Measurements from ENCODE around the gene F7.

Gene F7

DNA sequence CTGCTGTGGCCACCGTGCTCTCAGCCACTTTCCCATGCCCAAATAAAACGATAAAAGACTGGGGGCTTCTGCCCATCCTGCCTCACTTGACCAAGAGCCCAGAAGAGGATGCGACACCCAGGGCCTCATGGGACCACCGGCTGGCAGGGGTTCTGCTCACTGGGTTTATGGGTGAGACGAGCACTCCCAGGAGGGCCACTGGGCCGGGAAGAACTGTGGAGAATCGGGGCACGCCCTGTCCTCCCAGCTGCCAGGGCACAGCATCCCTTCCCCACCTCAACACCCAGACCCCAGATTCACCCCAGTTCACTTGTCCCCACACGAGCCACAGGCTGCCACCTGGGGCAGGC lies 12.3 kb downstream of the F7 start:
- DNase-seq (ENCODE audit: low read depth, low spot score), result no peak

- no peak for DNase-seq (ENCODE audit: low read depth, low spot score)
Measured at GRCh38 chr13:113118261-113119021, 12.8 kb downstream of the F7 start.

GRCh38 chr13:113119166-113119821 lies 13.7 kb downstream of the F7 start:
- DNase-seq (ENCODE audit: low read depth, low spot score), result no peak

GRCh38 chr13:113119822-113120189 lies 14.2 kb downstream of the F7 start:
- DNase-seq (ENCODE audit: low read depth, low spot score), result no peak

- DNase-seq (ENCODE audit: low read depth, low spot score), result no peak
Measured at GRCh38 chr13:113120300-113121182, 14.9 kb downstream of the F7 start.

- DNase-seq (ENCODE audit: low read depth, low spot score), result no peak
Measured at GRCh38 chr13:113121183-113121927, 15.8 kb downstream of the F7 start.

- DNase-seq (ENCODE audit: low read depth, low spot score), result no peak
Measured at GRCh38 chr13:113121928-113122471, 16.4 kb downstream of the F7 start.

DNA sequence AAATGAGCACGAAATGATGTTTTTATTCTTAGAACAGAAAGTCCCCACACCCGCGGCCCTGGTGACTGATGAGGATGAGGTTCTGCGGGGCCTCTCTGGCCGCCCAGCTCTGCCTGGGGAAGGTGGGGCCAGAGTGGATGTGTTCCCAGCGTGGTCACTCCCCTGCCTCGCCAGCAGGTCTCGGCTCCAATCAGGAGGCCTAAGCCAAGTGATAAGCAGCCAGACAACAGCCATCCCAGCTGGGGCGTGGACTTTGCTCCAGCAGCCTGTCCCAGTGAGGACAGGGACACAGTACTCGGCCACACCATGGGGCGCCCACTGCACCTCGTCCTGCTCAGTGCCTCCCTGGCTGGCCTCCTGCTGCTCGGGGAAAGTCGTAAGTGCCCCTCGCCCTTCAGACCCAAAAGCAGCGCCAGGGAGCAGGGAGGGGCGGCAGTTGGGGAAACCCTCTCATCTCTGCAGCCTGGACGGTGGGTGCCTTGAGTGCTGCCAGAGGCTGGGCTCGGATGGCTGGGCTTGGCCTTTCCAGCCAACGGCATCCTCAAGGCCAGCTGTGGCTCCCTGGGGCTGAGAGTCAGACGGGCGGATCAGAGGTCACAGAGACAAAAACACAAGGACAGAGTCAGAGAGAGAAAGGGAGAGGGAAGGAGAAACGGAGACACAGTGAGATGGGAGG lies 17.1 kb downstream of the F7 start, which contains the start of gene F10:
Gene F10 (plus strand): TSS at position 250 of the 676 bp plus-strand sequence. CDS start 57 bp downstream, at position 307.
- DNase-seq (ENCODE audit: low read depth, low spot score), result no peak

DNA sequence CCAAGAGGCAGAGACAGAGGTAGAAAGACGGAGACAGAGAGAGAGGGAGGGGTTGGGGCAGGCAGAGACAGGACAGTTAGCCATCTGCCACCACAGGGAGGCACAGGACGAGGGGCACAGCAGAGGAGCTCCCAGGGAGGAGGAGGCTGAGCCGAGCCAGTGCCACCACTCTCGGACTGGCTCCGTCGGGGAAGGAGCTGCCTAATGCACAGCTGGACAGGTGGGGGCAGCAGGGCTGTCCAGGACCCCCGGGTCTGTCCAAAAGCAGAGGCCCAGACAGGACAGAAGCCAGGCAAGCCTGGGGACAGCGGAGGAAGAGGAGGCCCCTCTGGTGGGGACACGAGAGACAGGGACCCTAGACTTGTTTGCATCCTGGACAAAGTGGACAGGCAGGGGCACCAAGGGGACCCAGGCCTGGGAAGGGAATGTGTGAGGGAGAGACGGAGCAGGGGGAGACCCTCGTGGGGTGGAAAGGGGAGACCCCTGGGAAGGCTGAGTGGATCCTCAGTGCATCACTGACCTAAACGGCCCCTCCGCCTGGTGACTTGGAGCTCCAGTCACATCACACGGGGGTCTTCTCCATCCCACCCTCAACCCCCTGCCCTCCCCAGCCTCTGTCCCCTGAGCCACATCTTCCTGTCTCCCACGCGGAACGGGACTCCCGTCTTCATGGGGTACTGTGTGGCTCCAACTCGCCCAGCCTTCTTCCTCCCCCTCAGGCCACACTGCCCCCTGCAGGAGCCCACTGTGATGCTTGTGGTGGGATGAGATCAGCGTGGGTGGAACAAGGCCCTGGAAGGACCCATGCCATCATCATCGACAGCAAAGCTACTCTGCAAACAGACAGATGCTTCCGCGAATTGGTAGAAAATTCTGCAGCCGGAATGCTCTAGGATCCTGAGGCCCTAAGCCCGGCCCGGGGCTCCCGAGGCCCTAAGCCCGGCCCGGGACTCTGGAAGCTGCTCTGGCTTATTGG lies 17.9 kb downstream of the F7 start:
- DNase-seq (ENCODE audit: low read depth, low spot score), result no peak

DNA sequence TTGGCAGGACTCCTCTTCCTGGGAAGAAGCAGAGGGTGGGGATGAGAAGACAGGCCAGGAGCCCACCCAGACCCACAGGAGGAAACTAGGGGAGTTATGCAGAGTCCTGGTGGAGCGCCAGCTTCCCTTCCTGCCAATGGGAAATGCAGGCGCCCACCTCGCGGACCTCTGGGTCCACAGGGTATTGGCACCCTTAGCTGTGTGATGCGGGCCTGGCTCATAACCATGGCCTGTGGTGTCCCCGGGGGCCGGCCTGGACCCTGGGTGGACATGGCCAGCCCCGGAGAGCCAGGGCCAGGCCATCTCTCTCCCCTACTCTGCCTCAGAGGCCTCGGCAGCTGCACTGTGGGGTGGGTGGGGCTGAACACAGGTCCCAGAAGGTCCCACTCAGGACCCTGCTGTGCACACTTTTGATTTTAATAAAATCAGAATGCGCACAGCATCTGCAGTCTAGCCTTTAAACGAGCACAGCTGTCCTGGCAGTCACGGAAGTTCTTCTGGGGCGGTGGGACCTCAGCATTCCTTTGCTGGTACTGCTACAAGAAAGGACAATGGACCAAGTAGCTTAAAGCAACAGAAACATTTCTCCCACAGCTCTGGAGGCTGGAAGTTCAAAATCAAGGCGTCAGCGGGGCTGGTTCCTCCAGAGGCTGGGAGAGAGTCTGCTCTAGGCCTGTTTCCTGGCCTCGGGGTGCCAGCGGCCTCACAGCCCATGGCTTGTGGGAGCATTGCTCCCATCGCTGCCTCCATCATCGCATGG lies 18.8 kb downstream of the F7 start:
- DNase-seq (ENCODE audit: low read depth, low spot score), result no peak

- no peak for DNase-seq (ENCODE audit: low read depth, low spot score)
Measured at GRCh38 chr13:113125506-113126264, 20.1 kb downstream of the F7 start.

DNA sequence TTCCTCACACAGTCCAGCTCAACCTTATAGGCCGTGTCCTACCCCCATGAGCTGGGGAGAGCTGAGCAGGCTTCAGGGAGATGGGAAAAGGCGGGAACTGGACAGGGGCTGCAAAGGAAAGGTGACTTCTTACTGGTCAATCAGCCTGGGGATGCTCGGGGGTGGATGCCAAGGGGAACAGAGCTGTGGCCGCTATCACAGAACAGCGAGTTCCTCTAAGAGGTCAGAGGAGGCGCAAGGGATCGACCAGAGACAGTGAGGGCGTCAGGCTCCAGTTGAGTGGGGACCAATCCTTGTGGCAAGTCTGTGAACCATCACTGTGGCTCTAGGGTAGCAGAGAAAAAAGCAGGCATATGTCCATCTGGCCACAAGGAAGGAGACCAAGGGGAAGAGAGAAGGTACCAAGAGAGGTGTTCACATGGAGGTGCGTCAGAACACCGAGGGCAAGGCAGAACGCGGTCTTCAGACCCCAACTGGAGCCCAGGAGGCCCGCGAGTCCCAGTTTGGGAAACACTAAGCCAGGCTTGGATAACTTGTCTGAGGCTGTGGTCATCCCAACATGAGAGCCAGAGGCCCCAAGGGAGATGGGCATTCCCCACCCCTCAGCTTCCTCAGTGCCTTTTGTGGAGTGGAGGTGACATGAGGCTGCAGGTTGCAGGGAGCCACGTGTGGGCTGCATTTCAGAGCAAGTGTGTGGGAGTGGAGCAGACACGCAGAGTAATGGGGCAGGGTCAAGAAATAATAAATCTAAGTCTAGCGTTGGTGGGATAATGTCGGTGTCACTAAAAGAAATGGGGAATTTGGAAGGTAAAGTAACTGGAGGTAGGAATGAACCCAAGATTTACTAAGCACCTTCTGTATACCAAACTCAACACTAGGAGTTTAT lies 20.9 kb downstream of the F7 start:
- DNase-seq (ENCODE audit: low read depth, low spot score), result no peak

DNA sequence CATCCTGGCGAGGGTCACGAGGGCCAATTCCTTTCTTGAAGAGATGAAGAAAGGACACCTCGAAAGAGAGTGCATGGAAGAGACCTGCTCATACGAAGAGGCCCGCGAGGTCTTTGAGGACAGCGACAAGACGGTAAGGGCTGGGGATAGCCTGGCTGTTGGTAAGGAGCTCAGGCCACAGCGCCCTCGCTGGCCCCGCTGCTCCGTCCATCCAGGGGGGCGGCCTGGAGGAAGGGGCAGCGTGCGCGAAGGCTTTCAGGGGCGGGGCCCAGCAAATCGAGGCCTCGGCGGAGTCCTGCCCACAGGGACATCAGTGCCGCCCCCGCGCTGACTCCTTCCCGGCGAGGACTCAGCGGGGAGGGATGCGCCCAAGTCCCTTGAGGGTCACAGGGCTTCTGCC lies 23.9 kb downstream of the F7 start:
- no peak for DNase-seq (ENCODE audit: low read depth, low spot score)

DNA sequence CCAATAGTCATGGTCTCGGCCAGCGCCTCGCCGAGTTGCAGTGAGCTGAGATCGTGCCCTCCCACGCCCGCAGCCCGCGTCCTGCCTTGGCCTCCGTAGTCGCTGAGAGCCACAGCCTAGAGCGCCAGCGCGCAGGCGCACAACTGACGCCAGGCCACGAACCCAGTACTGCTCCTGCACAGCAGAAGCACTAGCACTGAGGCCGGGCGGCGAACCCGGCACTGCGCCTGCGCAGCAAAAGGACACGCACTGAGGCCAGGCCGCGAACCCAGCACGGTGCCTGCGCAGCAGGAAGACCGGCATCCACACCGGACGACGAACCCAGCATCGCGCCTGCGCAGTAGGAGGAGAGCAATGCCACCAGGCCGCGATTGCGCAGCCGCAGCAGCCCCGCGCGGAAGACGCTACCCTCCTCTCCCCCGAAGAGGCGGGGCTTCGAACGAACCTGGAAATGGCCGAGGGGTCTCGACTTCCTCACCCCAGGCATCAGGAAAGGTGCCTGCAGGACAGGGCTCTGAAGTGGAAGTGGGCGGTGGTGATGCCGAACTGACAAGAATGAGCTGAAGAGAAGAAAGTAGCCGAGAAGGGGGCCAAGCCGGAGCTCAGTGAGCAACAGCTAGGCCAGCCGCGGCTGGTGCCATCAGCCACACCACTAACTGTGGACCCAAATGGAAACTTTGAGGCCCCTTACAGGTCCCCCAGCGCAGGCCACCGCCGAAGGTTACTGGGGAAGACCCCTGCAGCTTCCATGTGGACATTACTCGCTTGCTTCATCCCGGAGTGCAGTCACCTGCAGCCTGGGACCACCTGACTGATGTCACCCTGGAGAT lies 24.5 kb downstream of the F7 start:
- DNase-seq (ENCODE audit: low read depth, low spot score), result no peak

DNA sequence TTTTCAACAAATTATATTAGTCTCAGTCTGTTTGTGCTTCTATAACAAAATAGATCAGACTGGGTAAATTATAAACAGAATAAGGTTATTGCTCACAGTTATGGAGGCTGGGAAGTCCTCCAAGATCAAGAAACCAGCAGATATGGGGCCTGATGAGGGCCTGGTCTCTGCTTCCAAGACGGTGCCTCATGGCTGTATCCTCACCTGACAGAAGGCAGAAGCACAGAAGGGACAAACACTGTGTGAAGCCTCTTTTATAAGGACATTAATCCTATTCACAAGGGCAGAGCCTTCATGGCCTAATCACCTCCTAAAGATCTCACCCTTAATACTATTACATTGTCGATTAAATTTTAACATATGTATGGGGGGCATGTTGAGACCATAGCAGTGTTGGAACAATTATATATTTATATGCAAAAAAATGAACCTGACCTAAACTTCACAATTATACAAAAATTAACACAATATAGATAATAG lies 29.7 kb downstream of the F7 start:
- DNase-seq (ENCODE audit: low read depth, low spot score), result no peak

DNA sequence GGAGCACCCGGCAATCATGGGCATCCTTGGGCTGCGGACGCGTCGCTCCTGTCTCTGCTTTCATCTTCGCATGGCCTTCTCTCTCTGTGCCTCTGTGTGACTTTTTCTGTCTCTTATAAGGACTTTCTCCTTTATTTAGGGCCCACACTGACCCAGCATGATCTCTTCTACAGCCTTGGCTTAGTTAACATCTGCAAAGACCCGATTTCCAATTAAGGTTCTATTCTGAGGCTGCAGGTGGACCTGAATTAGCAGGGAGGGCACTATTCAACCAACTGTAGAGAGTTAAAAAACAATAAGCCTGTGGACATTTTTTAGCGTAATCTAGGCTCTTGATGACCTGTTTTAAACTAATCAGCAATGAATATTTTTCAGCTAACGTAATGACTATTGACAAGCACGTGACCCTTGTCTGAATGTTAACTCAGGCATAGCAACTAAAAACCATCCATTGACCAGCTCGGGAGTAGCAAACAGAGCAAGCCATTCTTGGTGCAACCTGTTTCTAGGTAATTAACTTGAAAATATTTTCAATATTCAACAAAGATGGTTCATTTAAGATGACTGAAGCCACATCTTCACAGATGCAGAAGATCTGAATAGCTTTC lies 32.2 kb downstream of the F7 start:
- no peak for DNase-seq (ENCODE audit: low read depth, low spot score)
